HepG2 (cell line): ENCODE results near the gene SPRED2. TPM values are rescaled to one million over a fixed set of nuclear protein-coding genes. Genes with fewer than 3 reads are reported as not detected.

ENCODE experiments used
- BRCA1 ChIP-seq: sonication (generic); formaldehyde crosslinking; IDR thresholded peaks from 2 replicates; pipeline ENCODE4 v1.4.0; 2020; ENCODE audit warnings: missing genetic modification reagents
- BRD4 ChIP-seq: sonication (generic); formaldehyde crosslinking; IDR thresholded peaks from 2 replicates; pipeline ENCODE4 v1.4.0; 2020; ENCODE audit warnings: missing genetic modification reagents
- ERF ChIP-seq: IDR thresholded peaks from 2 replicates; pipeline ENCODE4 v1.6.1; 2018; ENCODE audit warnings: missing biosample characterization, missing genetic modification reagents
- GATAD1 ChIP-seq: IDR thresholded peaks from 2 replicates; pipeline ENCODE4 v1.6.1; 2016; ENCODE audit warnings: missing genetic modification reagents, missing compliant biosample characterization
- GTF2F1 ChIP-seq: fragments of 150-350 bp; IDR thresholded peaks from 2 replicates; pipeline ENCODE4 v1.6.1; 2014; ENCODE audit warnings: low read length
- MYC ChIP-seq: sonication (generic); formaldehyde crosslinking; IDR thresholded peaks from 2 replicates; pipeline ENCODE4 v1.9.0; 2021; ENCODE audit warnings: missing genetic modification reagents, borderline replicate concordance
- MYPOP ChIP-seq: sonication (generic); formaldehyde crosslinking; IDR thresholded peaks from 2 replicates; pipeline ENCODE4 v1.8.1; 2023; ENCODE audit warnings: mild to moderate bottlenecking, moderate library complexity, missing genetic modification reagents
- PCBP1 ChIP-seq: fragments of 200-400 bp; formaldehyde crosslinking; IDR thresholded peaks from 2 replicates; pipeline ENCODE4 v1.6.1; 2017; ENCODE audit warnings: mild to moderate bottlenecking, low read depth, low read length, borderline replicate concordance
- POLR2AphosphoS2 ChIP-seq: IDR thresholded peaks from 2 replicates; pipeline ENCODE4 v1.6.1; 2011; ENCODE audit warnings: low read depth, low read length, improper control_type of control experiment
- POLR2G ChIP-seq: fragments of 200-400 bp; formaldehyde crosslinking; IDR thresholded peaks from 2 replicates; pipeline ENCODE4 v1.6.1; 2018; ENCODE audit warnings: mild to moderate bottlenecking, low read depth, low read length, moderate library complexity
- PRDM4 ChIP-seq: sonication (generic); formaldehyde crosslinking; IDR thresholded peaks from 2 replicates; pipeline ENCODE4 v1.9.0; 2021; ENCODE audit warnings: missing genetic modification reagents, borderline replicate concordance
- SMARCE1 ChIP-seq: fragments of 450-650 bp; IDR thresholded peaks from 2 replicates; pipeline ENCODE4 v1.6.1; 2017; ENCODE audit warnings: borderline replicate concordance
- TCF7 ChIP-seq: sonication (generic); IDR thresholded peaks from 2 replicates; pipeline ENCODE4 v1.6.1; 2016; ENCODE audit warnings: antibody characterized with exemption, low read depth
- TFDP1 ChIP-seq: IDR thresholded peaks from 2 replicates; pipeline ENCODE4 v1.6.1; 2016; ENCODE audit warnings: missing compliant biosample characterization, missing genetic modification reagents, borderline replicate concordance
- ZBTB43 ChIP-seq: sonication (generic); formaldehyde crosslinking; conservative IDR thresholded peaks from 2 replicates; pipeline ENCODE4 v1.4.0; 2020; ENCODE audit warnings: missing genetic modification reagents
- ZGPAT ChIP-seq: IDR thresholded peaks from 2 replicates; pipeline ENCODE4 v1.6.1; 2016; ENCODE audit warnings: mild to moderate bottlenecking
- ZNF432 ChIP-seq: sonication (generic); formaldehyde crosslinking; IDR thresholded peaks from 2 replicates; pipeline ENCODE4 v1.5.0; 2020; ENCODE audit warnings: missing genetic modification reagents, mild to moderate bottlenecking, borderline replicate concordance
- ZNF484 ChIP-seq: sonication (generic); formaldehyde crosslinking; IDR thresholded peaks from 2 replicates; pipeline ENCODE4 v1.5.1; 2020; ENCODE audit warnings: mild to moderate bottlenecking, low read depth, missing genetic modification reagents, borderline replicate concordance
- ZNF496 ChIP-seq: sonication (generic); formaldehyde crosslinking; IDR thresholded peaks from 2 replicates; pipeline ENCODE4 v1.8.1; 2023; ENCODE audit warnings: mild to moderate bottlenecking, moderate library complexity, missing genetic modification reagents; ENCODE audit not compliant: insufficient replicate concordance
- ZNF589 ChIP-seq: sonication (generic); formaldehyde crosslinking; conservative IDR thresholded peaks from 2 replicates; pipeline ENCODE4 v1.8.0; 2022; ENCODE audit warnings: mild to moderate bottlenecking, moderate library complexity, missing genetic modification reagents
- ZNF747 ChIP-seq: sonication (generic); formaldehyde crosslinking; IDR thresholded peaks from 2 replicates; pipeline ENCODE4 v1.8.1; 2023; ENCODE audit warnings: missing genetic modification reagents, mild to moderate bottlenecking, borderline replicate concordance
- ZNF784 ChIP-seq: sonication (generic); formaldehyde crosslinking; IDR thresholded peaks from 2 replicates; pipeline ENCODE4 v1.5.1; 2020; ENCODE audit warnings: missing genetic modification reagents, mild to moderate bottlenecking, borderline replicate concordance
- polyA plus RNA-seq, 8 experiments: library from polyadenylated mRNA; depleted of rRNA in 3 of 8; stranded (reverse) in 7 of 8; unstranded in 1 of 8; fragments of >200 nt; fragmentation: Illumina TruSeq in 4 of 8; extraction: Trizol in 4 of 8; gene quantifications; 2 replicates each; pipeline versions ENCODE4 v1.2.1 to v1.2.3, GENCODE V29; 2011 to 2016; ENCODE audit warnings: low read depth in 4 of 8, missing spikeins in 1 of 8, mixed read lengths in 1 of 8; ENCODE audit not compliant: insufficient read depth in 1 of 8
- total RNA-seq, 5 experiments: library from RNA; depleted of rRNA; stranded (reverse); fragments of >200 nt; fragmentation: Illumina TruSeq; extraction: Trizol; gene quantifications; 2 replicates each; pipeline ENCODE4 v1.2.3, GENCODE V29; 2016; ENCODE audit warnings: low read depth in 1 of 5

Gene SPRED2
- total and polyA plus RNA-seq, 2 of the 13 experiments (the other 11 are each of a cell fraction or from before 2014, with no cell fraction given): 13.0 to 37.0 TPM

GRCh38 chr2:65373365-65373918 lies 59.0 kb downstream of the SPRED2 start (continued):
- TF ChIP-seq PRDM4 (CRISPR knock-in tag) (no peak), BRD4 (0 out of 2 replicates have a peak, but pooled peaks have one; percentile 75), MYC (CRISPR knock-in tag) (no peak), TFDP1 (CRISPR knock-in tag) (peak; percentile 35; the same call in 1 of the 2 replicates), GATAD1 (CRISPR knock-in tag) (peak; percentile 83), MYPOP (CRISPR knock-in tag) (peak; percentile 45; the same call in 1 of the 2 replicates), ZNF589 (peak; percentile 91), ZNF784 (peak; percentile 25; the same call in 1 of the 2 replicates), POLR2G (peak; percentile 56), ZNF484 (CRISPR knock-in tag) (no peak), ZGPAT (CRISPR knock-in tag) (peak; percentile 99), ZBTB43 (peak; percentile 95), TCF7 (peak; percentile 86), ZNF432 (no peak), ZNF496 (no peak), POLR2AphosphoS2 (no peak), ERF (peak; percentile 99), BRCA1 (peak; percentile 87; the same call in 1 of the 2 replicates), SMARCE1 (peak; percentile 98), ZNF747 (CRISPR knock-in tag) (peak; percentile 84; the same call in 1 of the 2 replicates), PCBP1 (no peak), GTF2F1 (no peak)
